Measurements from ENCODE around the gene CDC42. TPM values are rescaled to one million over a fixed set of nuclear protein-coding genes. Genes with fewer than 3 reads are reported as not detected.

The CDC42 gene
- total RNA-seq = 760 and 768 TPM in 2 replicates

GRCh38 chr1:22052115-22053016 is at the start of gene CDC42:
TSS of gene CDC42 (plus strand) at chr1:22052709. CDS start at chr1:22078479, 25,770 bp downstream.

Other genes starting within 250 kb of the CDC42 start
- gene LDLRAD2, start 240.4 kb upstream of the CDC42 start, total RNA-seq = 0.09 and 0.11 TPM in 2 replicates
- gene HSPG2, start 115.4 kb upstream of the CDC42 start, total RNA-seq = 192 and 239 TPM in 2 replicates
- gene CELA3B, start 75.7 kb upstream of the CDC42 start, total RNA-seq = 0.09 TPM in 1 of 2 replicates, not detected in the other
- not detected in 2 replicates for gene CELA3A, start 51.1 kb upstream of the CDC42 start, total RNA-seq
- gene WNT4, start 90.4 kb downstream of the CDC42 start, total RNA-seq = 0.76 and 0.77 TPM in 2 replicates

All from dermis lymphatic vessel endothelial cell (primary cell).